Thymus (tissue), 11 donors: ENCODE data around the gene TOP2A. TPM values are rescaled to one million over a fixed set of nuclear protein-coding genes. Genes with fewer than 3 reads are reported as not detected.
A peak's percentile ranks its signal among the peaks of the same experiment; 100 is the strongest.

Source experiments
- DNase-seq, 9 donors: peaks; one replicate each; pipeline ENCODE4 v3.0.0-alpha.2; 2013; ENCODE audit warnings: low spot score in 9 of 9, low read depth in 6 of 9, missing footprints in 1 of 9
- H3K27ac ChIP-seq, 2 donors: one replicate each; pipeline ENCODE4 v1.5.1; 2013; ENCODE audit warnings: control low read depth in 1 of 2, low read depth in 1 of 2, low read length in 1 of 2, mild to moderate bottlenecking in 1 of 2, moderate library complexity in 1 of 2
- H3K27me3 ChIP-seq, 2 donors: one replicate each; pipeline ENCODE4 v1.5.1; 2013; ENCODE audit warnings: low read length in 1 of 2; ENCODE audit not compliant: control insufficient read depth in 2 of 2, insufficient read depth in 1 of 2
- H3K36me3 ChIP-seq, 2 donors: one replicate each; pipeline ENCODE4 v1.5.1; 2013; ENCODE audit warnings: low read length in 1 of 2, mild to moderate bottlenecking in 1 of 2, moderate library complexity in 1 of 2; ENCODE audit not compliant: control insufficient read depth in 2 of 2, insufficient read depth in 2 of 2
- H3K4me1 ChIP-seq, 2 donors: one replicate each; pipeline ENCODE4 v1.5.1; 2013; ENCODE audit warnings: low read length in 2 of 2; ENCODE audit not compliant: control insufficient read depth in 2 of 2, insufficient read depth in 2 of 2
- H3K4me3 ChIP-seq, 2 donors: one replicate each; pipeline ENCODE4 v1.5.1; 2013; ENCODE audit warnings: low read length in 2 of 2, control low read depth in 1 of 2, mild to moderate bottlenecking in 1 of 2
- H3K9me3 ChIP-seq, 2 donors: one replicate each; pipeline ENCODE4 v1.5.1; 2013; ENCODE audit warnings: low read length in 1 of 2, mild to moderate bottlenecking in 1 of 2; ENCODE audit not compliant: control insufficient read depth in 2 of 2, insufficient read depth in 1 of 2
- WGBS: extraction: QIAGEN DNeasy Blood & Tissue Kit; methylation state at CpG from one replicate; pipeline ENCODE4 v1.1.7; 2013; 5-methylcytosine and 5-hydroxymethylcytosine counted together
- polyA plus RNA-seq: library from polyadenylated mRNA; stranded (reverse); fragments of 200-250 nt; gene quantifications from one replicate; pipeline ENCODE4 v1.2.3, GENCODE V29; 2013
- total RNA-seq: library from RNA; stranded (reverse); fragments of 120-200 nt; gene quantifications from one replicate; pipeline ENCODE4 v1.2.4, GENCODE V29; 2013
- donor health status: healthy.

TOP2A gene
- total and polyA plus RNA-seq, 2 donors: 21.6 to 187 TPM

DNA sequence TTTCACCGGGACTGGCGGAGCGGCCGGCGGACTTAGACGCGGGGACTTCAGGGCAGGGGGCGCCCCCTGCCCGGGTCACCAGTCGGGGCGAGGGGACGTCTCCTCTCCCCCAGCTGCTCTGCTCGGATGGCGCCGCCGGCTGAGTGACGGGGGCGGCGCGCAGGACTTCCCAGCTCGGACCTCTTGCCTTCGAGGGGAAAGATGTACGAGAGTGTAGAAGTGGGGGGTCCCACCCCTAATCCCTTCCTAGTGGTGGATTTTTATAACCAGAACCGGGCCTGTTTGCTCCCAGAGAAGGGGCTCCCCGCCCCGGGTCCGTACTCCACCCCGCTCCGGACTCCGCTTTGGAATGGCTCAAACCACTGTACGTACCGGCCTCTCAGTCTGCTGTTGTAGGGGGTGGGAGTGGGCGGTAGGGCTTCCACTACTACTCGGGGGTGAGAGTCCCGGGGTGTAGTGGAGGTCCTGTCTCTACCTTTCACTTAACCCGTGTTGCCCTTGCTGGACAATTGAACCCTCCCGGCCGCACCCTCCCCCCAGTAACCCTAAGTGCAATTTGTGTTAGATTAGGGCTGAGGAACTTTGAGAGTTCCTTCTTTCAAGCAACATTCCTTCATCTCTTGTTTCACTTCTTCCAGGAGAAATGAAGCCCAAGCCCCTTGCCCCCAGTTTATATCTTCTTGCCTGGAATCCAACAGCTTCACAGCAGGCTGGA is 75.0 kb downstream of the TOP2A start:
- H3K27ac ChIP-seq: peak overlapping the region in 1 of 2 donors; percentile 53
- H3K36me3 ChIP-seq: no peaks in the 10 kb centered on the region
- WGBS: 27% methylated on average over 38 of the region's 38 CpGs
- H3K27me3 ChIP-seq: peaks cover 19 to 44% of the 10 kb centered on the region in 2 donors
- peaks cover 44 to 92% of the 10 kb centered on the region in 2 donors for H3K4me1 ChIP-seq
- H3K4me3 ChIP-seq: peak overlapping the region; percentile 59 to 87
- DNase-seq: no peak
- H3K9me3 ChIP-seq: peaks cover 0 to 11% of the 10 kb centered on the region in 2 donors

DNA sequence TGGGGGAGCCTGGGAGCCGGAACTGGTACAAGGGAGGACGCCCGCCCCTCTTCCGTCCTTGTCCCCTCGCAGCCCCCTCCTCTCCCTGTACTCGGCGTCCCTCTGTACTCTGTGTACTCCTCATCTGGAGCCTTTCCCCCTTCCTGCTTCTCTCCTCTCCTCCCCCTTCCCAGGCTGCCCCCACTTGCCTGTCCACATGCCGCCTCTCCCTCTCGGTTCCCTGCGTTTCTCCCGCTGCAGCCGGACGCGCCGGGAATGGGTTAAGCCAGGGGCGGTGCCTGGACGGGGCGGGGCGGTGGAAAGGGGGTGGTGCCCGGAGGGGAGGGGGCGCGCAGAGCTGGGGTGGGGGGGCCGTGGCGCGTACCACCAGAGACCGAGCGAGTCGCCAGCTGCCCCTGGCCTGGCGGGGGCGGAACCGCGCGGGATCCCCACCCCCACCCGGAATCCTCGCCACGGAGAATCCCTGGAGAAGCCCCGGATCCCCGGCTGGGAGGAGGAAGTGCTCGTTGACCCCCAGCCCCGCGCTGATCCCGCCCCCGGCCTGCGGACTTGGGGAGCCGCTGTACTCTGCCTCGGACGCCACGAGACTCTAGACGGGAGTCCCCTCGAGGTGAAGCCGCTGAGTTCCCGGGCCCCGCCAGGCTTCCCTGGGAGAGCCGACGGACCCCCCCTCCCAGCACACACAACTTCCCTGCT is 75.7 kb downstream of the TOP2A start:
- Histone ChIP-seq H3K4me1 (peaks cover 44 to 92% of the 10 kb centered on the region in 2 donors), H3K9me3 (peaks cover 0 to 11% of the 10 kb centered on the region in 2 donors), H3K4me3 (peak overlapping the region; percentile 59 to 87), H3K27me3 (peaks cover 19 to 44% of the 10 kb centered on the region in 2 donors), H3K36me3 (no peaks in the 10 kb centered on the region), H3K27ac (peak overlapping the region; percentile 43 to 78)
- WGBS: 2% methylated on average over 55 of the region's 55 CpGs
- no peak for DNase-seq

DNA sequence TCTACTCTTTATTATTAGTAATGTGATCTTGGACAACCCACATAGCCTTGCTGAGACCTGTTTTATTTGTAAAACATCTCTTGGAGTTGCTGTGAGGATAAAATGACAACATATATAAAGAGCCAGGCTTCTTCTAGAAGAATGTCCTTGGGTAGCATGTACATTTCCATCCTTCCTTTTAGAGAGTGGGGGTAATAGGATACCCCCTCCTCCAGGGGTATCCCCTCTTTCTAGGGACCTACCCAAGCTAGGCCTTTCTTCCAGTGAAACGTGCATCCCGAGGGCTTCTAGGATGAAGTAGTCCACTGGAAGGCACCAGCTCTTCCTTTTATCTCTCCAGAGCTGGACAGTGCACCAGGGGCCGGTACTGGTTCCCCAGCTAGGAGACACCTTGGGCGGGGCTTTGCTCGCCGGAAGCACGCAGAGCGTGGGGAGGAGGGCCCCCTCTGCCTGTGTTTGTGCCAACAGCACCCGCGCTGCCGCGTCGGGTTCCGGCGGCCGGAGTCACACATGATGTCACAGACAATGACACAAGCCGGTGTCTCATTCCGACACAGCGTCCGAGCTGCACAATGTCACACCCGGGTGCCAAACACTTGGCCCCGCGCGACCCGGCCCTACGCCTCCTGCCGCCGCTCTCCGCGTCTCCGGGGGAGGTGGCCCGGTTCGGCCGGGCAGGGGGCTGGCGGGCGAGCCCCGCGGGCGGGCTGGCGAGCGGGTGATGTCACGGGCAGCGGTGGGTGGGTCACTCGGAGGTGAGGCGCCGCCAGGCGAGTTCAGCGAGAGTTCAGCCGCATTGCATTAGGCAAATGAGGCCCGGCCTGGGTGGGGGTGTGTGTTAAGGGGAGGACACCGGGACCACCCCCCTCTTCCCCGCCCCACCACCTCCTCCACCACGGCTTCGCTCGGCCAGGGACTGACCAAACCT is 76.6 kb downstream of the TOP2A start:
- H3K27me3 ChIP-seq: peaks cover 19 to 44% of the 10 kb centered on the region in 2 donors
- H3K36me3 ChIP-seq: no peaks in the 10 kb centered on the region
- peak in 5 of 9 donors; percentile 71 to 88 (median 82) for DNase-seq
- peak overlapping the region; percentile 62 to 78 for H3K27ac ChIP-seq
- H3K9me3 ChIP-seq: peaks cover 0 to 11% of the 10 kb centered on the region in 2 donors
- H3K4me1 ChIP-seq: peaks cover 43 to 86% of the 10 kb centered on the region in 2 donors
- 2% methylated on average over 55 of the region's 55 CpGs for WGBS
- peak overlapping the region; percentile 59 to 87 for H3K4me3 ChIP-seq

DNA sequence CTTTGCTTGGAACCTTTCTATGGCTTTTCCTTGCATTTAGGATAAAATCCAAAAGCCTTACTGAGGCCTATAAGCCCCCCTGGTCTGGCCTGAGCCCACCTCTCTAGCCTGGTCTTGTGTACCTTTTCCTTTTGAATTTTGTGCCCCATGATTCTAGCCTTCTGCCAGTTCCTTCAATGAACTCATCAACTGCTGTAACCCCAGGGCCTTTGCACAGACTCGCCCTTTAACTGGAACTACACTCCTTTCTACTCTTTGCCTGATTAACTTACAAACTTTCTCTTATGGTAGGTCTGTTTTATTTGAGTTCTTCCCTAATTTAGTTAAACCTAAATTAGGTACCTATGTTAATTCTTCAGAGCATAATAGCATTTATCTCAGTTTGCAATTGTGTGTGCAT is 77.4 kb downstream of the TOP2A start:
- H3K27ac ChIP-seq: no peak overlapping the region
- no peaks in the 10 kb centered on the region for H3K36me3 ChIP-seq
- peaks cover 0 to 11% of the 10 kb centered on the region in 2 donors for H3K9me3 ChIP-seq
- no peak overlapping the region for H3K4me3 ChIP-seq
- peaks cover 35 to 78% of the 10 kb centered on the region in 2 donors for H3K4me1 ChIP-seq
- no peak for DNase-seq
- WGBS: 97% methylated on average over 1 of the region's 1 CpG
- peaks cover 19 to 40% of the 10 kb centered on the region in 2 donors for H3K27me3 ChIP-seq

DNA sequence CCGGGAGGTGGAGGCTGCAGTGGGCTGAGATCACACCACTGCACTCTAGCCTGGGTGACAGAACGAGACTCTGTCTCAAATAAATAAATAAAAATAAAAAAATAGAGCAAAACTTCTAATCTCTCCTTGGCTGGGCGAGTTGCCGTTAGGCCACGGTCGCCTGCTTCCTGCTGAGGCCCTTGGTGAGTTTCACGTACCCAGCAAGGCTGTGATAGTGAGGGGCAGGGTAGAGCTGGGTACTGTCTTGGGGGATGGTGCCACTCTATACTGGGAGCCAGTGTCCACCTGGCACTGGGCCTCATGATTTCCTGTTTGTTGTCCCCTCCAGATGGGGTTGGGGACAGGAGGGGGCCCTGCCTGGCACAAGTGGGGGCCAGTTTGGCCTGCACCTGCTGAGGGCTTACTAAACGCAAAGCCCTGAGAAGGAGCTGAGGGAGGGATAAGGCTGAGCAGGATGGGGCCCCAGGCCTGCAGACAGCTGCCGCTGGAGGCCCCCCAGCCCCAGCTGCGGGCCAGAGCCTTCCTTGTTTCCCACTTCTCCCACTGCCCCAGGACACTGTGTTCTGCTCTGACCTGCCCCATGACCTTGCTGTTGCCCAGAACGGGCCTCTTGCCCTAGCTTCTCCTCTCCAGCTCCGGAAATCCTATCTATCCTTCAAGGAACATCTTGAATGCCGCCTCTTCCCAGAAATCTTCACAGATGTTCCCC is 78.6 kb downstream of the TOP2A start:
- no peak for DNase-seq
- Histone ChIP-seq H3K36me3 (no peaks in the 10 kb centered on the region), H3K27ac (peak overlapping the region in 1 of 2 donors; percentile 59), H3K27me3 (peaks cover 19 to 27% of the 10 kb centered on the region in 2 donors), H3K9me3 (peaks cover 0 to 11% of the 10 kb centered on the region in 2 donors), H3K4me1 (peaks cover 26 to 73% of the 10 kb centered on the region in 2 donors), H3K4me3 (no peak overlapping the region)
- WGBS: 45% methylated on average over 13 of the region's 13 CpGs

Other genes with a start within 250 kb of the TOP2A start
- 0.99 TPM for gene RAPGEFL1, start 240.4 kb downstream of the TOP2A start, total RNA-seq
- gene RAPGEFL1, start 240.4 kb downstream of the TOP2A start, polyA plus RNA-seq: 17.4 TPM
- gene WIPF2, start 198.6 kb downstream of the TOP2A start, total RNA-seq: 2.9 TPM
- gene WIPF2, start 198.6 kb downstream of the TOP2A start, polyA plus RNA-seq: 9.9 TPM
- gene CDC6, start 130.0 kb downstream of the TOP2A start, total RNA-seq: 24.5 TPM
- gene CDC6, start 130.0 kb downstream of the TOP2A start, polyA plus RNA-seq: 1.3 TPM
- 5.8 TPM for gene RARA, start 108.7 kb downstream of the TOP2A start, total RNA-seq
- 17.1 TPM for gene RARA, start 108.7 kb downstream of the TOP2A start, polyA plus RNA-seq
- gene GJD3, start 53.2 kb downstream of the TOP2A start, total RNA-seq: 0.66 TPM
- gene GJD3, start 53.2 kb downstream of the TOP2A start, polyA plus RNA-seq: 0.34 TPM
- 11.0 TPM for gene IGFBP4, start 25.6 kb upstream of the TOP2A start, total RNA-seq
- gene IGFBP4, start 25.6 kb upstream of the TOP2A start, polyA plus RNA-seq: 161 TPM
- gene TNS4, start 83.7 kb upstream of the TOP2A start, total RNA-seq: 0.19 TPM
- gene TNS4, start 83.7 kb upstream of the TOP2A start, polyA plus RNA-seq: 24.8 TPM
- 60.3 TPM for gene CCR7, start 147.6 kb upstream of the TOP2A start, total RNA-seq
- gene CCR7, start 147.6 kb upstream of the TOP2A start, polyA plus RNA-seq: 102 TPM
- 126 TPM for gene SMARCE1, start 229.9 kb upstream of the TOP2A start, total RNA-seq
- gene SMARCE1, start 229.9 kb upstream of the TOP2A start, polyA plus RNA-seq: 109 TPM
- 0.19 TPM for gene KRT222, start 247.3 kb upstream of the TOP2A start, total RNA-seq
- 0.84 TPM for gene KRT222, start 247.3 kb upstream of the TOP2A start, polyA plus RNA-seq